Nephron (organoid): ENCODE results near the gene SYT6.

ENCODE experiments used
- H3K27ac Mint-ChIP-seq, 3 experiments: 2 replicates each; pipeline ENCODE4 v1.8.0; 2020; ENCODE audit warnings: mixed read lengths in 3 of 3, mild to moderate bottlenecking in 2 of 3, moderate library complexity in 1 of 3
- H3K27me3 Mint-ChIP-seq: 2 replicates; pipeline ENCODE4 v1.8.0; 2021; ENCODE audit warnings: low read depth, mild to moderate bottlenecking, moderate library complexity, mixed read lengths
- H3K36me3 Mint-ChIP-seq: 2 replicates; pipeline ENCODE4 v1.8.0; 2020; ENCODE audit warnings: low read depth, mixed read lengths
- H3K4me1 Mint-ChIP-seq: 2 replicates; pipeline ENCODE4 v1.8.0; 2020; ENCODE audit warnings: mixed read lengths
- H3K4me3 Mint-ChIP-seq, 3 experiments: 2 replicates each; pipeline ENCODE4 v1.8.0; 2020; ENCODE audit warnings: mild to moderate bottlenecking in 3 of 3, mixed read lengths in 3 of 3, moderate library complexity in 2 of 3
- H3K9me3 Mint-ChIP-seq: 2 replicates; pipeline ENCODE4 v1.8.0; 2020; ENCODE audit warnings: mixed read lengths
- CTCF ChIP-seq, 3 experiments: fragments of 200-600 bp; sonication (generic); IDR thresholded peaks; one replicate each; pipeline ENCODE4 v1.5.0; 2021; ENCODE audit warnings: antibody characterized with exemption in 3 of 3; ENCODE audit not compliant: unreplicated experiment in 3 of 3

Gene SYT6

GRCh38 chr1:114192328-114192727 is 38.7 kb upstream of the SYT6 start:
- Mint-ChIP-seq H3K4me1 (no peaks in the 10 kb centered on the region), H3K27ac (no peak overlapping the region), H3K36me3 (no peaks in the 10 kb centered on the region), H3K27me3 (peaks cover 23% of the 10 kb centered on the region), H3K4me3 (no peak overlapping the region), H3K9me3 (peaks cover 8% of the 10 kb centered on the region)
- no peak for TF ChIP-seq CTCF (IDR thresholded peaks at IDR 0.05; ENCODE audit: unreplicated experiment in 3 of 3)

GRCh38 chr1:114189398-114189797 is 35.7 kb upstream of the SYT6 start:
- H3K9me3 Mint-ChIP-seq, result peaks cover 3% of the 10 kb centered on the region
- H3K4me3 Mint-ChIP-seq, result no peak overlapping the region
- peaks cover 3% of the 10 kb centered on the region for H3K27me3 Mint-ChIP-seq
- H3K4me1 Mint-ChIP-seq, result no peaks in the 10 kb centered on the region
- TF ChIP-seq CTCF (IDR thresholded peaks at IDR 0.05; ENCODE audit: unreplicated experiment in 3 of 3), result no peak
- no peaks in the 10 kb centered on the region for H3K36me3 Mint-ChIP-seq
- no peak overlapping the region for H3K27ac Mint-ChIP-seq

GRCh38 chr1:114181356-114181755 is 27.7 kb upstream of the SYT6 start:
- Mint-ChIP-seq H3K27me3 (no peaks in the 10 kb centered on the region), H3K27ac (no peak overlapping the region), H3K36me3 (no peaks in the 10 kb centered on the region), H3K9me3 (peaks cover 4% of the 10 kb centered on the region), H3K4me1 (no peaks in the 10 kb centered on the region), H3K4me3 (no peak overlapping the region)
- TF ChIP-seq CTCF (IDR thresholded peaks at IDR 0.05; ENCODE audit: unreplicated experiment in 3 of 3), result no peak

- Mint-ChIP-seq H3K36me3 (no peaks in the 10 kb centered on the region), H3K27me3 (no peaks in the 10 kb centered on the region), H3K27ac (no peak overlapping the region), H3K9me3 (peaks cover 4% of the 10 kb centered on the region), H3K4me1 (no peaks in the 10 kb centered on the region), H3K4me3 (no peak overlapping the region)
- TF ChIP-seq CTCF (IDR thresholded peaks at IDR 0.05; ENCODE audit: unreplicated experiment in 3 of 3), result no peak
Measured at GRCh38 chr1:114180742-114181141, 27.1 kb upstream of the SYT6 start.

- no peak for TF ChIP-seq CTCF (IDR thresholded peaks at IDR 0.05; ENCODE audit: unreplicated experiment in 3 of 3)
- Mint-ChIP-seq H3K36me3 (no peaks in the 10 kb centered on the region), H3K4me1 (no peaks in the 10 kb centered on the region), H3K4me3 (no peak overlapping the region), H3K27me3 (no peaks in the 10 kb centered on the region), H3K9me3 (no peaks in the 10 kb centered on the region), H3K27ac (no peak overlapping the region)
Measured at GRCh38 chr1:114178936-114179335, 25.3 kb upstream of the SYT6 start.

GRCh38 chr1:114177282-114177681 is 23.6 kb upstream of the SYT6 start:
- Mint-ChIP-seq H3K27ac (no peak overlapping the region), H3K4me3 (no peak overlapping the region), H3K4me1 (no peaks in the 10 kb centered on the region), H3K36me3 (no peaks in the 10 kb centered on the region), H3K27me3 (no peaks in the 10 kb centered on the region), H3K9me3 (no peaks in the 10 kb centered on the region)
- no peak for TF ChIP-seq CTCF (IDR thresholded peaks at IDR 0.05; ENCODE audit: unreplicated experiment in 3 of 3)
